ENCODE measurements around the gene PRKG1. TPM values are rescaled to one million over a fixed set of nuclear protein-coding genes. Genes with fewer than 3 reads are reported as not detected.
A peak's percentile ranks its signal among the peaks of the same experiment; 100 is the strongest.

PRKG1 gene
- total RNA-seq, 2 experiments from 2014 or later = not detected

DNA sequence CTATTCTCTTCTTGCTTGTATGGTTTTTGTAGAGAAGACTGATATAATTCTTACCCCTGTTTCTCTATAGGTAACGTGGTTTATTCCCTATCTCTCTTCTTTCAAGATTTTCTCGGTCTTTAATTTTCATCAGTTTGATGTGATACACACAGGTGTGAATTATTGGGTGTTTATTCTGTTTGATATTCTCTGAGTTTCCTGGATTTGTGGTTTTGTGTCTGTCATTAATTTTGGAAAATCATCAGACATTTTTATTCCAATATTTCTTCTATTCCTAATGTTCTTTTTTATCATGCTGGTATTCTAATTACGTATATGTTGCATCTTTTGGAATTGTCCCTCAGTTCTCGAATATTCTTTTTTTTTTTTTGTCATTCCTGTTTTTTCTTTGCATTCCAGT, 850.1 kb downstream of the PRKG1 start:
- Mint-ChIP-seq H3K36me3 (ENCODE audit: low read depth) (no peaks in the 10 kb centered on the region), H3K27ac (no peak overlapping the region), H3K27me3 (no peaks in the 10 kb centered on the region), H3K9me3 (no peaks in the 10 kb centered on the region), H3K4me1 (no peaks in the 10 kb centered on the region), H3K4me3 (no peak overlapping the region)
- no peak for DNase-seq
- POLR2A ChIA-PET = no interaction called here
- CTCF ChIA-PET = no interaction called here

DNA sequence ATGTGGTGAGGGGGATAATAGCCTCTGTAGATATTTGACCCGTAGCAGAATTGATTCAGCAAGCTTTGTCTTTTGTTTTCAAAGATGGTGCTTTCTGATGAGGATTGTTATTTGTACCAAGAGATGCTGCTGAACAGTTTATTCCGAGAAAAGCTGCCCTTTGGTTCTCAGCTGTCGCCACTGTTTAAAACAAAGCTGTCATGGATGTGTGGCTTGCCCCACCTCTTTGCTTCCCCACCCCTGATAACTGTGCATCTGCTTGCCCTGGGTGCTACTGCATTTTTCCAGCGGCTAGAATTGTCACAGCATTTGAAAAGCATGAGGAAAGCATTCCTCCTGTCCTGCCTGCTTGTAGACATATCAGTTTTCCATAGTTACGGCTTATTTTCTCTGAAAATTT, 852.0 kb downstream of the PRKG1 start:
- no peak overlapping the region for H3K27ac Mint-ChIP-seq
- CTCF ChIA-PET = no interaction called here

DNA sequence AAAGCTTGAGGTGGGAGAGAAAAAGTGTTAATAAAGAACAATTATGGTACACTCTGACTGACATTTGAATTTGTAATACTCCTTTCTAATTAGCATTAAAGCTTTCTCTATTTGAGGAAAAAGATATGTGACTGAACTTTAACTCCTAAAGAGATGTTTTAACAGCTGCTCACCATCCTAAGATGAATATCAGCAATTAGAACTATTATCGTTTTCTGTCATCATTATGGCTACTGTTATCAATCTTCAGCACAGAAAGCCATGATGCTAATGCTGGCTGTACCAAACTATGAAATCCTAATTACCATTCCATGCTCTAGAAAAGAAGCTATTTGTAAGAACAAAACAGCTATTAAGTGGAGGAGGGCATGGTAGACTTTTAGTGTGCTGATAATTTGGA, 853.9 kb downstream of the PRKG1 start:
- H3K27me3 Mint-ChIP-seq = no peaks in the 10 kb centered on the region
- no peak for DNase-seq
- H3K9me3 Mint-ChIP-seq = no peaks in the 10 kb centered on the region
- ChIA-PET POLR2A (no interaction called here), CTCF (no interaction called here)
- H3K27ac Mint-ChIP-seq = no peak overlapping the region
- no peaks in the 10 kb centered on the region for H3K4me1 Mint-ChIP-seq
- no peak overlapping the region for H3K4me3 Mint-ChIP-seq
- no peaks in the 10 kb centered on the region for H3K36me3 Mint-ChIP-seq (ENCODE audit: low read depth)

More for the DNA sequence above, 852.0 kb downstream of the PRKG1 start:
- DNase-seq = no peak
- H3K36me3 Mint-ChIP-seq (ENCODE audit: low read depth) = no peaks in the 10 kb centered on the region
- POLR2A ChIA-PET = no interaction called here
- H3K27me3 Mint-ChIP-seq = no peaks in the 10 kb centered on the region
- no peak overlapping the region for H3K4me3 Mint-ChIP-seq
- no peaks in the 10 kb centered on the region for H3K9me3 Mint-ChIP-seq
- no peaks in the 10 kb centered on the region for H3K4me1 Mint-ChIP-seq

DNA sequence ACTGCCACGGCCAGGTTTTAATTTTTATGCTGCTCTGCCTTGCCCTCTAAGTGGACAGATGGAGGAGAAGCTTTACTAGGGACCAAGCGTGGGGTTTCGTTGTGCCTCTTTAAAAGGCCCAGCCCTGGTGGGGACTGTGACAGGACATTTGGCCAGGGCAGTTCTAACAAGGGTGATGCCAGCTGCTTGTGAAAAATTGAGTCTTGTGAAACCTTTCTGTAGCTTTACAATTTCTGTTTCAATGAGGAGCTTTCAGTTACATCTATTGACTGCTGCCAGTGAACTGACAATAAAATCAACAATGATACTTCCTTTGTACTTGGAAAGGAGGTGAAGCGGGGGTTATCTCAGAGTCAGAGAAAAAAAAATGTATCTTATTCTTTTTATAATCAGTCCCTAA, 858.2 kb downstream of the PRKG1 start:
- Mint-ChIP-seq H3K36me3 (ENCODE audit: low read depth) (no peaks in the 10 kb centered on the region), H3K27me3 (no peaks in the 10 kb centered on the region), H3K27ac (no peak overlapping the region), H3K9me3 (no peaks in the 10 kb centered on the region), H3K4me3 (no peak overlapping the region), H3K4me1 (no peaks in the 10 kb centered on the region)
- ChIA-PET CTCF (no interaction called here), POLR2A (no interaction called here)
- no peak for DNase-seq

DNA sequence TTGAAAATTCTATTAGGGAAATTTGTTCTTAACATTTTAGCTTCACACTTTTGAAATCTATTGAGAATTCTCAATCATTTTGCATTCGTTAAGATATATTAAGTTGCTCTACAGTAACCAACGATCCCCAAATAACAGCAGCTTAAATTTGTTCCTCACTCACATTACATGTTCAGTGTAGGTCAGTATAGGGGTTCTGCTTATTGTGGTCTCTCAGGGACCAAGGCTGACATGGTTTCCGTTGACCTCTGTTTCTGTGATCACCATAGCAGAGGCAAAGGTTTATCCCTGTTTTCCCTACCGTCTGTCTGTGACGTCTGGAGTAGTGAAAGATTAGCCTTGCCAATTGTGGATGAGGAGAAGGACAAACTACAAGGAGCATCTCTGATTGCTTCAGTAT, 860.1 kb downstream of the PRKG1 start:
- Mint-ChIP-seq H3K36me3 (ENCODE audit: low read depth) (no peaks in the 10 kb centered on the region), H3K4me1 (no peaks in the 10 kb centered on the region), H3K27ac (no peak overlapping the region), H3K9me3 (no peaks in the 10 kb centered on the region), H3K27me3 (no peaks in the 10 kb centered on the region), H3K4me3 (no peak overlapping the region)
- ChIA-PET CTCF (no interaction called here), POLR2A (no interaction called here)
- DNase-seq = no peak

DNA sequence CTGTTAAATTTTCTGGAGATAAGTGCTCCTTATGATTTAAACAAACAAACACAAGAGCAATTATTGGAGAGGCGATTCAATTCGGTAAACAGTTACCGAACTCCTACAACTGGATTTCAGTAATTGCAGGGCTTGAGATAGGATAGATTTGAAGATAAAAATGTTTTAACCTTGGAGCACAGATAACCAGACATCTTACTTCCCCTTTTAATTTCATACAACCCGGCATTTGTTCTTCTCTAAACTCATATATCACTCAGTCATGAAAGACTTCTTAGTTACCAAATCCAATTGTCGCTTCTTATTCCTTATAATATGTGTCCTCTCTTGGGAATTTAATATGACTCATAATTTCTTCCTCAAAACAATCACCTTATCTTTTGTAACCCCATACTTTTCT, 861.1 kb downstream of the PRKG1 start:
- CTCF ChIA-PET = no interaction called here
- no peaks in the 10 kb centered on the region for H3K36me3 Mint-ChIP-seq (ENCODE audit: low read depth)
- POLR2A ChIA-PET = no interaction called here
- H3K27me3 Mint-ChIP-seq = no peaks in the 10 kb centered on the region
- no peak for DNase-seq
- no peaks in the 10 kb centered on the region for H3K9me3 Mint-ChIP-seq
- no peak overlapping the region for H3K4me3 Mint-ChIP-seq
- no peaks in the 10 kb centered on the region for H3K4me1 Mint-ChIP-seq
- H3K27ac Mint-ChIP-seq = no peak overlapping the region

DNA sequence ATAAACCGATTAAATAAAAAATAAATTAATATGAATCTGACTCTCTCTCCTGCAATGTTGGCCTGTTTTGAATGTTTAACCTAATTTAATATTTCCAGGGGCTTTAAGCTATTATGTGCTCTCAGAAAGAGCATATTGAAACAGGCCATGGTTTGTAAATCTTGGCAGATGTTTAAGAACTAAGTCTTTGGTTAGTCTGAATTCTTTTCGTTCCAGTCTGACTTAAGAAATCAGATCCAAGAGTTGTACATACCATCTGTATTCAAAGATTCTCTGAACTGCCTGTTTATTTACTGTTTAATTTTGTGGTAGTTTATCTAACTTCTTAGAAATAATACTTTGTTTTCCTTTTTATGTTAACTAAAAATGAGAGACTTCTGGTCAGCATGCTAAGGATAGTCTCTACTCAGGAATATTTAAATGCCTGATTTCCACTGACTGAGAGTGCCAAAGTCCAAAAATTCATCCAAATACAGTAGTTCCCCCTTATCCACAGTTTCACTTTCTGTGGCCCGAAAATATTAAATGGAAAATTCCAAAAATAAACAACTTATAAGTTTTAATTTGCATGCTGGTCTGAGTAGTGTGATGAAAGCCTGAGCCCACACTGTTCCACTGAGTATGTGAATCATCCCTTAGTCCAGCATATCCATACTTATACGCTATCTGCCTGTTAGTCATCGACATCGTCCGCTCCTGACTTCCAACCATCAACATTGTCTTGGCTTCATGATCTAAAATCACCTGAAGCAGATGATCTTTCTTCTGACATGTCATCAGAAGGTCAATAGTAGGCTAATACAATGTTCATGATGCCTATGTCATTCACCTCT, 863.2 kb downstream of the PRKG1 start:
- H3K27me3 Mint-ChIP-seq = no peaks in the 10 kb centered on the region
- H3K4me1 Mint-ChIP-seq = no peaks in the 10 kb centered on the region
- ChIA-PET CTCF (no interaction called here), POLR2A (no interaction called here)
- no peaks in the 10 kb centered on the region for H3K36me3 Mint-ChIP-seq (ENCODE audit: low read depth)
- no peaks in the 10 kb centered on the region for H3K9me3 Mint-ChIP-seq
- no peak overlapping the region for H3K4me3 Mint-ChIP-seq
- no peak overlapping the region for H3K27ac Mint-ChIP-seq
- DNase-seq = no peak

DNA sequence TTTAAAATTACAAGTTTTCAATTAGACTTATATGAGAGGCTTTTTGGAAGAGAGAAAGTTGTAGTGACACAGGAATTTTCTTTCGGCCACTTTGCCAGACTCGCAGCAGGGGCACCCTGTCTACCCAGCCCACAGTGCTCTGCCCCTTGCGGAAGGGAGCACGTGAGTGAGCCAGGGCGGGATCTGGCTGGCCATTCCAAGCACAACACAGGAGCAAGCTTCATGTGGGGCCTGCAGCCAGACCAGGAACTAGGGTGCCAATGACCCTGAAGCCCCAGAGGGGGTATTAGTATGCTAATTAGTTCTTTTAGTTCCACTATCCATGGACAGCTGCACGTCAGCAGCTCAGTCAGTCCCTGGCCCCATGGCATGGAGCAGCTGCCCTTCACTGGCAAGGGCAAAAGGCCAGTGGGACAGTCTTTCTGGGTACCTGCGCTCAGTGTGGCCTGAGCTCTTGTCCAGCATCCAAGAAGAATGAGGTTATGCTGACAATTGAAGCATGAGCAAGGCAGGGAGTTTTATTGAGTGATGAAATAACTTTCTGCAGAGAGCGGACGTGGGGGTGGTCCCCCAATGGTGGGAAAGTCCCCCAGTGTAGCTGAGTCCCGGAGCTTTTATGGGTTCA, 876.2 kb downstream of the PRKG1 start:
- Mint-ChIP-seq H3K4me1 (no peaks in the 10 kb centered on the region), H3K9me3 (no peaks in the 10 kb centered on the region), H3K27ac (no peak overlapping the region), H3K4me3 (no peak overlapping the region), H3K36me3 (ENCODE audit: low read depth) (no peaks in the 10 kb centered on the region), H3K27me3 (no peaks in the 10 kb centered on the region)
- POLR2A ChIA-PET = no interaction called here
- CTCF ChIA-PET = interaction anchor here (0.6 kb wide), 1 partner anchor 112 kb away, joined by 3 read pairs; no protein-coding TSS in a partner anchor
- no peak for DNase-seq

DNA sequence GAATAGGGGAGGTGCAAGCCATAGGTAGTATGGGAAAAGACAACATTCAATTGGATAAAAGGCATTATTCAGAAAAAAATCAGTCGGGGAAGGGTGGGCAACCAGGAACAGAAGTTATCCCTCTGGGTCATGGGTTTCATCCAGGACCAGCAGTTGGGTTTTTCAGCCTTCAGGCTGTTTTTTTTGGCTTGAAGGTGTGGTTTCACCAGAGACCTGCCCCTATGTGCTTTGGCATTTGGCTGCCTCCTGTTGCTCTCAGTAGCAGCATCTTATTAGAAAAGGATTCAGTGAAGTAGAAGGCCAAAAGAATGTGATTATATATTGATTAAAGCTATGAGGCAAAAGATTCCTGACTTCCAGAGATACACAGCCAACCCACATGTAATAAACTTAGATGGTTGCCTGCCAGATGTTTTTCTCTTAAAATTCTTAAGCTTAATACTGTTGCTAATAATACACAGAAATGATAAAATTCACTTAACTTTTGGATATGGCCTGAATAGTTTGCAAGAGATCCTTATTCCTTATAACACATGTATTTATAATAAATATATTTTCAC, 876.8 kb downstream of the PRKG1 start:
- POLR2A ChIA-PET = no interaction called here
- CTCF ChIA-PET = no interaction called here
- H3K27ac Mint-ChIP-seq = no peak overlapping the region
- no peak overlapping the region for H3K4me3 Mint-ChIP-seq
- peaks cover 3% of the 10 kb centered on the region for H3K27me3 Mint-ChIP-seq
- DNase-seq = no peak
- no peaks in the 10 kb centered on the region for H3K4me1 Mint-ChIP-seq
- no peaks in the 10 kb centered on the region for H3K36me3 Mint-ChIP-seq (ENCODE audit: low read depth)
- no peaks in the 10 kb centered on the region for H3K9me3 Mint-ChIP-seq

DNA sequence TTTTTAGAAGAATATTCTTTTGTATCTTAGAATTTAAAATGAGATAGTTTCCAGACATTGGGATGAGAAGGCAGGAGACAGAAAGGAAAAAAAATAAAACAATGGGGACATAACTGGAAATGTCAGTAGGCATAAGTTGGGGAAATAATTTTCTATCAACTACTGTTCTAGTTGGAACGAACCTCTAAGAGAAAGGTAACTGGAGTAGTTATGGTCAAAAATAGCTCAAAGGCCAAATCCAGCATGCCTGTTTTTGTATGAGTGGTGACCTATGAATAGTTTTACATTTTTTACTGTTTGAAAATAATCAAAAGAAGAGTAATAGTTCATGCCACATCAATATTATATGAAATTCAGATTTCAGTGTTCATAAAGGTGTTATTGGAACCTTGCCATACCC, 877.3 kb downstream of the PRKG1 start:
- Mint-ChIP-seq H3K36me3 (ENCODE audit: low read depth) (no peaks in the 10 kb centered on the region), H3K27me3 (peaks cover 3% of the 10 kb centered on the region), H3K4me3 (no peak overlapping the region), H3K4me1 (no peaks in the 10 kb centered on the region), H3K27ac (no peak overlapping the region), H3K9me3 (no peaks in the 10 kb centered on the region)
- ChIA-PET POLR2A (no interaction called here), CTCF (no interaction called here)
- DNase-seq = no peak

DNA sequence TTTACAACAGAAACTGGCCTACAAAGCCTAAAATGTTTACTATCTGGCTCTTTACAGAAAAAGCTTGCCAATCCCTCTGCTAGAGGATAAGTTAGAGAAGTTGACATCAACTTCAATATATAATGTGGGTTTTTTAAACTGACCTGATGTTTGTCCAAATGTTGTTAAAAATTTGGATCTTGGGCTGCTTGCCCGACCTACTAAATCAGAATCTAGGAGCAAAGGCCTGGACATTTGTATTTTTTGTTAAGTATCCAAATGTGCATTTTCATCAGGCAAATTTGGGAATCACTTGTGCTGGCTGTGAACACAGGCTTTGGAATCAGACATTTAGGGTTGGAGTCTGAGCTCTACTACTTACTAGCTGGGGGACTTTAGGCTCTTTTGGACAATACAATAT, 877.8 kb downstream of the PRKG1 start:
- no peak overlapping the region for H3K4me3 Mint-ChIP-seq
- no peak overlapping the region for H3K27ac Mint-ChIP-seq
- ChIA-PET CTCF (no interaction called here), POLR2A (no interaction called here)
- peaks cover 3% of the 10 kb centered on the region for H3K27me3 Mint-ChIP-seq
- DNase-seq = no peak
- no peaks in the 10 kb centered on the region for H3K36me3 Mint-ChIP-seq (ENCODE audit: low read depth)
- no peaks in the 10 kb centered on the region for H3K9me3 Mint-ChIP-seq
- H3K4me1 Mint-ChIP-seq = no peaks in the 10 kb centered on the region

DNA sequence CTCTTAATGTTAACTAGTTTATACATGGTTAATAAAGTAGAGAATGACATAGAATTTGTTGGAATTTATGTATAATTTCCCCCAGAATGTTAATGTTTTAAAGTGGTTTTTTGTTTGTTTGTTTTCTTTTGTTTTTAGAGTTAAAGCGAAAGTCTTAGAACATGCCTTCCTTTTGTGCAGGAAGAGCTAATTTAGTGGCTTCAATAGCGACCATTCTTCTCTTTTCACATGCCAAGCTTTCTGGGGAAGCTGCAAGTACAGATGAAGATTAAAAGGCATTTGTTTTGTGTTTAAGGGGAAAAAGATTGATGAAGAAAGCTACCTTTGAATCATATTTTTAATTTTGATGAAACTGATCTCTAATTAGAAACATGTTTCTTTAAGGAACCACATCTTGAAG, 881.4 kb downstream of the PRKG1 start:
- H3K9me3 Mint-ChIP-seq = no peaks in the 10 kb centered on the region
- ChIA-PET CTCF (no interaction called here), POLR2A (no interaction called here)
- no peak overlapping the region for H3K4me3 Mint-ChIP-seq
- H3K4me1 Mint-ChIP-seq = no peaks in the 10 kb centered on the region
- H3K36me3 Mint-ChIP-seq (ENCODE audit: low read depth) = no peaks in the 10 kb centered on the region
- DNase-seq = no peak
- H3K27me3 Mint-ChIP-seq = peaks cover 13% of the 10 kb centered on the region
- no peak overlapping the region for H3K27ac Mint-ChIP-seq

DNA sequence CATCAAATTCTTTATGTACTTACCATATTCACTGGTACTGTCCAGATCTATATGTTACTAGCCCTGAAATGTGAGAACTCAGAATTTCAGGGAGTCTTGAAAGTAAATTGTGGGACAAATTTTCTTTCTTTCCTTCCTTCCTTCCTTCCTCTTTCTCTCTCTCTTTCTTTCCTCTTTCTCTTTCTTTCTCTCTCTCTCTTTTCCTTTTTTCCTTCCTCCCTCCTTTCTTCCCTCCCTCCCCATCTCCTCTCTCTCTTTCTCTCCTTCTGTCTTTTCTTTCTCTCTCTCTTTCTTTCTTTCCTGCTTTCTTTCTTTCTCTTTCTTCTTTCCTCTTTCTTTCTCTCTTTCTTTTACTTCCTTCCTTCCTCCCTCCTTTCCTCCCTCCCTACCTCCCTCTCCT, 882.5 kb downstream of the PRKG1 start:
- H3K4me1 Mint-ChIP-seq = no peaks in the 10 kb centered on the region
- no peak overlapping the region for H3K27ac Mint-ChIP-seq
- no peak for DNase-seq
- H3K9me3 Mint-ChIP-seq = no peaks in the 10 kb centered on the region
- H3K4me3 Mint-ChIP-seq = no peak overlapping the region
- POLR2A ChIA-PET = no interaction called here
- no peaks in the 10 kb centered on the region for H3K36me3 Mint-ChIP-seq (ENCODE audit: low read depth)
- peaks cover 13% of the 10 kb centered on the region for H3K27me3 Mint-ChIP-seq
- CTCF ChIA-PET = no interaction called here

DNA sequence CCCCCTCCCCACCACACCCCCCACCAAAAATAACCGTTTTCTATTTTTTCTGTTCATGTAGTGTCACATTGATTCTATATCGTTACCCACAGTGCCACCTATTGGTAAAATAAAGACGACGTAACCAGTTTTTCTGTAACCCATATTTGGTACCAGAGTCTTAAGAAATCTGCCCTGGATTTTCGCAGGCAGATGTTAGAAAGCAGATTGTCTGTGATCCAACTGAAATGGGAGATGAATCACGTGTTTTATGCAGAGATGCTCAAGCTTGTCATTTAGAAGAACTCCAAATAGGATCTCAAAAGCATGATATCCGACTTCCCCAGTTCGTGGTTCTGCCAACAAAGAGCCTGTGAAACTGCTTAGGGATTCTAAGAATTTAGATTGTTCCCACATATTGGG, 886.2 kb downstream of the PRKG1 start:
- H3K4me1 Mint-ChIP-seq = no peaks in the 10 kb centered on the region
- CTCF ChIA-PET = no interaction called here
- no peaks in the 10 kb centered on the region for H3K36me3 Mint-ChIP-seq (ENCODE audit: low read depth)
- POLR2A ChIA-PET = no interaction called here
- H3K27ac Mint-ChIP-seq = no peak overlapping the region
- peak; percentile 22 for DNase-seq
- peaks cover 13% of the 10 kb centered on the region for H3K27me3 Mint-ChIP-seq
- no peaks in the 10 kb centered on the region for H3K9me3 Mint-ChIP-seq
- no peak overlapping the region for H3K4me3 Mint-ChIP-seq

Measured in activated CD4-positive, alpha-beta T cell treated with anti-CD3 and anti-CD28 coated beads, Interleukin-2, amount 10 ng/mL, durations not matched to agents 7 days and 5 days (primary cell).